Kidney (tissue), 14 donors: Measurements from ENCODE around the gene RIT1. TPM values are rescaled to one million over a fixed set of nuclear protein-coding genes. Genes with fewer than 3 reads are reported as not detected.
A peak's percentile ranks its signal among the peaks of the same experiment; 100 is the strongest.

Experiments
- DNase-seq, 5 donors: peaks; one replicate each; pipeline ENCODE4 v3.0.0-alpha.2; 2013 to 2020
- FAIRE-seq: peaks from 2 replicates; lab custom pipeline; 2012; peaks lifted over from hg19 to GRCh38; lab: Jason Lieb, UNC
- H3K27ac ChIP-seq, 2 donors: one replicate each; pipeline ENCODE4 v1.7.0; 2013; ENCODE audit warnings: low read depth in 2 of 2, low read length in 2 of 2, inconsistent platforms in 1 of 2
- H3K27me3 ChIP-seq: one replicate; pipeline ENCODE4 v1.7.1; 2013; ENCODE audit warnings: low read length, inconsistent platforms; ENCODE audit not compliant: control insufficient read depth, insufficient read depth
- H3K36me3 ChIP-seq, 3 donors: one replicate each; pipeline versions ENCODE4 v1.7.0 to v1.7.1; 2013; ENCODE audit warnings: low read length in 3 of 3, control low read depth in 1 of 3, inconsistent platforms in 1 of 3; ENCODE audit not compliant: insufficient read depth in 3 of 3, control insufficient read depth in 2 of 3
- H3K4me1 ChIP-seq, 3 donors: one replicate each; pipeline versions ENCODE4 v1.7.0 to v1.7.1; 2013; ENCODE audit warnings: low read length in 3 of 3, inconsistent platforms in 1 of 3, low read depth in 1 of 3; ENCODE audit not compliant: control insufficient read depth in 2 of 3, insufficient read depth in 2 of 3
- H3K4me3 ChIP-seq, 3 donors: one replicate each; pipeline versions ENCODE4 v1.7.0 to v1.8.1; 2013; ENCODE audit warnings: low read length in 3 of 3, control low read depth in 1 of 3, inconsistent platforms in 1 of 3
- H3K9ac ChIP-seq, 3 donors: one replicate each; pipeline versions ENCODE4 v1.7.0 to v1.7.1; 2013; ENCODE audit warnings: low read length in 3 of 3, control low read depth in 1 of 3, inconsistent platforms in 1 of 3
- H3K9me3 ChIP-seq, 3 donors: one replicate each; pipeline versions ENCODE4 v1.7.0 to v1.7.1; 2013; ENCODE audit warnings: low read length in 3 of 3, control low read depth in 1 of 3, inconsistent platforms in 1 of 3; ENCODE audit not compliant: control insufficient read depth in 2 of 3, insufficient read depth in 1 of 3
- intact Hi-C: fragments of 100-400 bp; cut with DNase I; formaldehyde crosslinking; loops from one replicate; pipeline ENCODE4 v1.11.1; 2022
- polyA plus RNA-seq: library from polyadenylated mRNA; stranded (reverse); fragments of 350-450 nt; fragmentation: Illumina TruSeq; extraction: RNeasy Lipid Tissue Mini Kit (QIAGEN cat#74804); gene quantifications from one replicate; pipeline ENCODE4 v1.2.3, GENCODE V29; 2014; ENCODE audit warnings: low read depth, low replicate concordance; ENCODE audit not compliant: insufficient read depth
- total RNA-seq: library from RNA; stranded (reverse); fragmentation: NEBNext Ultra II Directional; extraction: Animal tissue kit (Norgen Biotek cat#: 25700); gene quantifications from one replicate; pipeline ENCODE4 v1.2.1, GENCODE V29; 2021
- TF ChIP-seq, protein P1 (sequence below): IDR thresholded peaks from 3 replicates; pipeline ENCODE4 v1.5.1; 2012; ENCODE audit warnings: mild to moderate bottlenecking, moderate library complexity, borderline replicate concordance; ENCODE audit not compliant: insufficient read depth; ENCODE audit errors: extremely low read depth
- donor health status: control.
- donor health status: control.
- donor health status: control.
- donor health status: control.
- donor health status: control.
- donor health status: DM: yes; HTN: yes; CAD: no.
- donor health status: Normal renal cell carcinoma (clear cell type).

The RIT1 gene
- total and polyA plus RNA-seq, 2 donors from 2014 or later = 33.2 to 40.8 TPM

- intact Hi-C loops = no loop called here
- no peak for FAIRE-seq
These were observed 17.6 kb downstream of the RIT1 start for GRCh38 chr1:155893389-155894142.

GRCh38 chr1:155892796-155893195, 18.4 kb downstream of the RIT1 start:
- peaks cover 0 to 5% (median 0%) of the 10 kb centered on the region in 3 donors for H3K36me3 ChIP-seq
- peak overlapping the region in 1 of 3 donors; percentile 28 for H3K9ac ChIP-seq
- H3K27me3 ChIP-seq = no peaks in the 10 kb centered on the region
- H3K4me1 ChIP-seq = peaks cover 7 to 19% (median 8%) of the 10 kb centered on the region in 3 donors
- no peaks in the 10 kb centered on the region for H3K9me3 ChIP-seq
- DNase-seq (peak in 2 of 5 donors; percentile 24 to 42), FAIRE-seq (no peak)
- H3K27ac ChIP-seq = peak overlapping the region; percentile 59 to 76
- TF ChIP-seq, protein P1, sequence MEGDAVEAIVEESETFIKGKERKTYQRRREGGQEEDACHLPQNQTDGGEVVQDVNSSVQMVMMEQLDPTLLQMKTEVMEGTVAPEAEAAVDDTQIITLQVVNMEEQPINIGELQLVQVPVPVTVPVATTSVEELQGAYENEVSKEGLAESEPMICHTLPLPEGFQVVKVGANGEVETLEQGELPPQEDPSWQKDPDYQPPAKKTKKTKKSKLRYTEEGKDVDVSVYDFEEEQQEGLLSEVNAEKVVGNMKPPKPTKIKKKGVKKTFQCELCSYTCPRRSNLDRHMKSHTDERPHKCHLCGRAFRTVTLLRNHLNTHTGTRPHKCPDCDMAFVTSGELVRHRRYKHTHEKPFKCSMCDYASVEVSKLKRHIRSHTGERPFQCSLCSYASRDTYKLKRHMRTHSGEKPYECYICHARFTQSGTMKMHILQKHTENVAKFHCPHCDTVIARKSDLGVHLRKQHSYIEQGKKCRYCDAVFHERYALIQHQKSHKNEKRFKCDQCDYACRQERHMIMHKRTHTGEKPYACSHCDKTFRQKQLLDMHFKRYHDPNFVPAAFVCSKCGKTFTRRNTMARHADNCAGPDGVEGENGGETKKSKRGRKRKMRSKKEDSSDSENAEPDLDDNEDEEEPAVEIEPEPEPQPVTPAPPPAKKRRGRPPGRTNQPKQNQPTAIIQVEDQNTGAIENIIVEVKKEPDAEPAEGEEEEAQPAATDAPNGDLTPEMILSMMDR = no peak
- intact Hi-C loops = no loop called here
- H3K4me3 ChIP-seq = no peak overlapping the region

More at GRCh38 chr1:155893389-155894142, 17.6 kb downstream of the RIT1 start:
- TF ChIP-seq, protein P1 = no peak
- peak overlapping the region; percentile 59 to 76 for H3K27ac ChIP-seq
- DNase-seq = peak in 3 of 5 donors; percentile 14 to 77 (median 33)
- H3K36me3 ChIP-seq = peaks cover 0 to 7% (median 2%) of the 10 kb centered on the region in 3 donors
- H3K9ac ChIP-seq = peak overlapping the region in 1 of 3 donors; percentile 28
- no peak overlapping the region for H3K4me3 ChIP-seq
- no peaks in the 10 kb centered on the region for H3K27me3 ChIP-seq
- peaks cover 7 to 19% (median 8%) of the 10 kb centered on the region in 3 donors for H3K4me1 ChIP-seq
- H3K9me3 ChIP-seq = no peaks in the 10 kb centered on the region

DNA sequence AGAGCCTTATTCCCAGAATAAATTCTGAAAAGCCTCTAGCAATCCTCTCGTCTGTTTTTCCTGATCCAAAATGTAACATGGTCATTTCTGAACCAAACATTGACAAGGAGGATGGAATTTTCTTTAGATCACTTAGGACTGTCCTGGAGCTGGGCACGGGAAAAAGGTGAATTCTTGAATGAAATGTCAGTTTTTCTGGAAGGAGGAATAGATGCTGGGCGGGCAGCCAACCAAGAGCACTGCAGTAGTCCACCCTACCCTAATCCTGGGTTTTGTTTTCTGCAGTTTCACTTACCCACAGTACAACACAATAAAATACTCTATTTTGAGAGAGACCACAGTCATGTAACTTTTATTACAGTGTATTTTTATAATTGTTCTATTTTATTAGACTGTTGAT, 20.9 kb downstream of the RIT1 start:
- H3K36me3 ChIP-seq = no peaks in the 10 kb centered on the region
- DNase-seq (no peak), FAIRE-seq (no peak)
- peaks cover 7 to 23% (median 8%) of the 10 kb centered on the region in 3 donors for H3K4me1 ChIP-seq
- peak overlapping the region in 1 of 3 donors; percentile 34 for H3K9ac ChIP-seq
- TF ChIP-seq, protein P1 = no peak
- no peak overlapping the region for H3K4me3 ChIP-seq
- intact Hi-C loops = no loop called here
- no peaks in the 10 kb centered on the region for H3K27me3 ChIP-seq
- no peaks in the 10 kb centered on the region for H3K9me3 ChIP-seq
- H3K27ac ChIP-seq = peak overlapping the region; percentile 55 to 69
